ENCODE results near the gene SASH1.

DNA sequence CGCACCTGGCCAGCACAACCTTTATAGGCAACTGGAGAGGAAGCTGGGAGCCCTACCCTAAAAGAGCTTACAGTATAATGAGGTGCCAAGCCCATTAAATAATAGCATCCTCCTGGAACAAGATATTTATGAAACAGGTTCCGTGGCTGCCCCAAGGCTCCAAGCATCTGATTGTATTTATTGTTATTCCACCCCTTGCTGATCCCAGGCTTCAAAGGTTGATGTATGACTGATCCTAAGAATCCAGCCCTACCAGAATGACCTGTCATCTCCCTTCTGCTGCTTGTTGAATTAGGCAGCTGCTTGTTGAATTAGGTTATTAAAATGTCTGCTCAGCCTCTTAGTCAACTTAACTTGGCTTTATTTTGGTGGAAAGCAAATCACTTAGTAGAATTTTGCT, 35.2 kb upstream of the SASH1 start:
- TF ChIP-seq, protein P1, sequence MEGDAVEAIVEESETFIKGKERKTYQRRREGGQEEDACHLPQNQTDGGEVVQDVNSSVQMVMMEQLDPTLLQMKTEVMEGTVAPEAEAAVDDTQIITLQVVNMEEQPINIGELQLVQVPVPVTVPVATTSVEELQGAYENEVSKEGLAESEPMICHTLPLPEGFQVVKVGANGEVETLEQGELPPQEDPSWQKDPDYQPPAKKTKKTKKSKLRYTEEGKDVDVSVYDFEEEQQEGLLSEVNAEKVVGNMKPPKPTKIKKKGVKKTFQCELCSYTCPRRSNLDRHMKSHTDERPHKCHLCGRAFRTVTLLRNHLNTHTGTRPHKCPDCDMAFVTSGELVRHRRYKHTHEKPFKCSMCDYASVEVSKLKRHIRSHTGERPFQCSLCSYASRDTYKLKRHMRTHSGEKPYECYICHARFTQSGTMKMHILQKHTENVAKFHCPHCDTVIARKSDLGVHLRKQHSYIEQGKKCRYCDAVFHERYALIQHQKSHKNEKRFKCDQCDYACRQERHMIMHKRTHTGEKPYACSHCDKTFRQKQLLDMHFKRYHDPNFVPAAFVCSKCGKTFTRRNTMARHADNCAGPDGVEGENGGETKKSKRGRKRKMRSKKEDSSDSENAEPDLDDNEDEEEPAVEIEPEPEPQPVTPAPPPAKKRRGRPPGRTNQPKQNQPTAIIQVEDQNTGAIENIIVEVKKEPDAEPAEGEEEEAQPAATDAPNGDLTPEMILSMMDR (conservative IDR thresholded peaks at IDR 0.05; ENCODE audit: low read depth, low read length): no peak
- no peak for TF ChIP-seq EZH2phosphoT487 (IDR thresholded peaks at IDR 0.05; ENCODE audit: borderline replicate concordance, low read length)

Measured in PC-3 (cell line).